ENCODE results near the gene QRFP. TPM values are rescaled to one million over a fixed set of nuclear protein-coding genes. Genes with fewer than 3 reads are reported as not detected.

The QRFP gene
- total RNA-seq, 1 donor: not detected

- H3K4me1 ChIP-seq (ENCODE audit: insufficient read depth, low read length): no peaks in the 10 kb centered on the region
- no peak overlapping the region for H3K4me2 ChIP-seq (ENCODE audit: insufficient read depth, low read length)
- no peaks in the 10 kb centered on the region for H3K9me3 ChIP-seq (ENCODE audit: low read depth, low read length)
- H2AFZ ChIP-seq (ENCODE audit: low read length): no peak overlapping the region
- no peak overlapping the region for H3K4me3 ChIP-seq (ENCODE audit: insufficient read depth, low read length)
- no peaks in the 10 kb centered on the region for H3K27me3 ChIP-seq (ENCODE audit: insufficient read depth, low read length)
- H4K20me1 ChIP-seq (ENCODE audit: insufficient read depth, low read length): peaks cover 61% of the 10 kb centered on the region
- peak; percentile 48 for DNase-seq (ENCODE audit: insufficient read length, low spot score, missing footprints)
- TF ChIP-seq CTCF (IDR thresholded peaks at IDR 0.05; ENCODE audit: extremely low read depth, low read depth, low read length): no peak
- peaks cover 91% of the 10 kb centered on the region for H3K36me3 ChIP-seq (ENCODE audit: insufficient read depth, low read length)
- peaks cover 29% of the 10 kb centered on the region for H3K79me2 ChIP-seq (ENCODE audit: insufficient read depth, low read length)
- H3K27ac ChIP-seq (ENCODE audit: low read depth, low read length): no peak overlapping the region
Observed at GRCh38 chr9:130887494-130888144, 9.0 kb downstream of the QRFP start.

GRCh38 chr9:130886981-130887380 is 9.6 kb downstream of the QRFP start:
- Histone ChIP-seq H3K27me3 (ENCODE audit: insufficient read depth, low read length) (no peaks in the 10 kb centered on the region), H3K4me3 (ENCODE audit: insufficient read depth, low read length) (no peak overlapping the region), H3K79me2 (ENCODE audit: insufficient read depth, low read length) (peaks cover 29% of the 10 kb centered on the region), H4K20me1 (ENCODE audit: insufficient read depth, low read length) (peaks cover 58% of the 10 kb centered on the region), H3K4me2 (ENCODE audit: insufficient read depth, low read length) (no peak overlapping the region), H2AFZ (ENCODE audit: low read length) (no peak overlapping the region), H3K27ac (ENCODE audit: low read depth, low read length) (no peak overlapping the region), H3K9me3 (ENCODE audit: low read depth, low read length) (no peaks in the 10 kb centered on the region), H3K36me3 (ENCODE audit: insufficient read depth, low read length) (peaks cover 90% of the 10 kb centered on the region), H3K4me1 (ENCODE audit: insufficient read depth, low read length) (no peaks in the 10 kb centered on the region)
- TF ChIP-seq CTCF (IDR thresholded peaks at IDR 0.05; ENCODE audit: extremely low read depth, low read depth, low read length): no peak
- DNase-seq (ENCODE audit: insufficient read length, low spot score, missing footprints): peak; percentile 38

GRCh38 chr9:130885484-130886375 is 10.9 kb downstream of the QRFP start:
- Histone ChIP-seq H2AFZ (ENCODE audit: low read length) (no peak overlapping the region), H3K27me3 (ENCODE audit: insufficient read depth, low read length) (no peaks in the 10 kb centered on the region), H3K4me3 (ENCODE audit: insufficient read depth, low read length) (no peak overlapping the region), H3K36me3 (ENCODE audit: insufficient read depth, low read length) (peaks cover 90% of the 10 kb centered on the region), H3K79me2 (ENCODE audit: insufficient read depth, low read length) (peaks cover 32% of the 10 kb centered on the region), H3K9me3 (ENCODE audit: low read depth, low read length) (no peaks in the 10 kb centered on the region), H3K27ac (ENCODE audit: low read depth, low read length) (no peak overlapping the region), H3K4me1 (ENCODE audit: insufficient read depth, low read length) (no peaks in the 10 kb centered on the region), H3K4me2 (ENCODE audit: insufficient read depth, low read length) (no peak overlapping the region), H4K20me1 (ENCODE audit: insufficient read depth, low read length) (peaks cover 56% of the 10 kb centered on the region)
- TF ChIP-seq CTCF (IDR thresholded peaks at IDR 0.05; ENCODE audit: extremely low read depth, low read depth, low read length): no peak
- DNase-seq (ENCODE audit: insufficient read length, low spot score, missing footprints): peak; percentile 44

Data from osteoblast (primary cell).